ENCODE measurements around the gene PPP2R5E.

DNA sequence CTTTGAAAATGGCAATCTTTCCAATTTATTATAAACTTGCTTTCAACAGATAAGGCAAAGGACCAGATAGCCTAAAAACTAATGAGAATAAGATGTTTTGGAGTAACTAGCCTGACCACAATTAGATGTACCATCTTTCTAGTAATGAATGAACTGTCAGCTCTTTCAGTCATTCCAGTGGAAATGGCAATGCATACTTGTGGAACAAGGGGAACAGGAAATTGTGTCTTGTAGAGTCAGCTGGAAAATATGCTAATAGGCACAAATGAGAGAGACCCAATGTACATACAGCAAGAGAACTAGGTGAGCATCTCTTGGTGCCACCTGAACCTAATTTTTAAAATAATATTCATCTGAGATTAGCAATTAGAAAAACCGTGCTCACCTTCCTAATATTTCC is 148.3 kb downstream of the PPP2R5E start:
- TF ChIP-seq, protein P1, sequence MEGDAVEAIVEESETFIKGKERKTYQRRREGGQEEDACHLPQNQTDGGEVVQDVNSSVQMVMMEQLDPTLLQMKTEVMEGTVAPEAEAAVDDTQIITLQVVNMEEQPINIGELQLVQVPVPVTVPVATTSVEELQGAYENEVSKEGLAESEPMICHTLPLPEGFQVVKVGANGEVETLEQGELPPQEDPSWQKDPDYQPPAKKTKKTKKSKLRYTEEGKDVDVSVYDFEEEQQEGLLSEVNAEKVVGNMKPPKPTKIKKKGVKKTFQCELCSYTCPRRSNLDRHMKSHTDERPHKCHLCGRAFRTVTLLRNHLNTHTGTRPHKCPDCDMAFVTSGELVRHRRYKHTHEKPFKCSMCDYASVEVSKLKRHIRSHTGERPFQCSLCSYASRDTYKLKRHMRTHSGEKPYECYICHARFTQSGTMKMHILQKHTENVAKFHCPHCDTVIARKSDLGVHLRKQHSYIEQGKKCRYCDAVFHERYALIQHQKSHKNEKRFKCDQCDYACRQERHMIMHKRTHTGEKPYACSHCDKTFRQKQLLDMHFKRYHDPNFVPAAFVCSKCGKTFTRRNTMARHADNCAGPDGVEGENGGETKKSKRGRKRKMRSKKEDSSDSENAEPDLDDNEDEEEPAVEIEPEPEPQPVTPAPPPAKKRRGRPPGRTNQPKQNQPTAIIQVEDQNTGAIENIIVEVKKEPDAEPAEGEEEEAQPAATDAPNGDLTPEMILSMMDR (IDR thresholded peaks at IDR 0.05; ENCODE audit: poor library complexity): no peak
- no peak for TF ChIP-seq EZH2 (IDR thresholded peaks at IDR 0.05; ENCODE audit: borderline replicate concordance)
